Astrocyte of the spinal cord (primary cell): ENCODE data around the gene GLMP.

Source experiments
- DNase-seq: peaks from one replicate; pipeline ENCODE4 v3.0.0; 2011; ENCODE audit warnings: low read depth, low spot score
- H3K4me3 ChIP-seq: 2 replicates; pipeline ENCODE4 v1.5.1; 2011; ENCODE audit warnings: low read depth, mild to moderate bottlenecking, low read length, moderate library complexity
- CTCF ChIP-seq: IDR thresholded peaks from 2 replicates; pipeline ENCODE4 v1.5.1; 2012; ENCODE audit warnings: low read depth, mild to moderate bottlenecking, low read length, inconsistent platforms
- in situ Hi-C: cut with HindIII; loops from 2 replicates; pipeline ENCODE4 v1.10.0; 2017; ENCODE audit warnings: low sequenced_read_pairs

GLMP gene

GRCh38 chr1:156295391-156295947 lies at the start of gene GLMP:
Gene GLMP (minus strand): TSS chr1:156295679. CDS start chr1:156295645, 34 bp downstream.
- peak; percentile 65 for DNase-seq
- peak within 1 kb of the TSS; percentile 70 for H3K4me3 ChIP-seq
- no peak for TF ChIP-seq CTCF
- in situ Hi-C loops: no loop called here

- DNase-seq: no peak
- in situ Hi-C loops: no loop called here
- no peak overlapping the region for H3K4me3 ChIP-seq
- TF ChIP-seq CTCF: no peak
Observed at GRCh38 chr1:156344409-156344808, 48.9 kb upstream of the GLMP start.

- TF ChIP-seq CTCF: no peak
- no peak for DNase-seq
- in situ Hi-C loops: no loop called here
- H3K4me3 ChIP-seq: no peak overlapping the region
Observed at GRCh38 chr1:156342166-156342955, 46.9 kb upstream of the GLMP start.

GRCh38 chr1:156338180-156338976 lies 42.9 kb upstream of the GLMP start, which contains the start of the genes CCT3 and TSACC:
Gene CCT3 (minus strand): TSS chr1:156338292. CDS start chr1:156338184, 108 bp downstream.
Gene TSACC (plus strand): TSS chr1:156338526. CDS start chr1:156339758, 1,232 bp downstream.
- in situ Hi-C loops: no loop called here
- no peak for TF ChIP-seq CTCF
- DNase-seq: peak; percentile 100
- peak within 1 kb of the TSS; percentile 77 for H3K4me3 ChIP-seq

GRCh38 chr1:156337888-156338179 lies 42.4 kb upstream of the GLMP start:
- H3K4me3 ChIP-seq: peak overlapping the region; percentile 77
- in situ Hi-C loops: no loop called here
- TF ChIP-seq CTCF: no peak
- no peak for DNase-seq

- no peak for DNase-seq
- TF ChIP-seq CTCF: no peak
- in situ Hi-C loops: no loop called here
- peak overlapping the region; percentile 77 for H3K4me3 ChIP-seq
Observed at GRCh38 chr1:156337052-156337887, 41.8 kb upstream of the GLMP start.
